ENCODE results near the gene CCR7. TPM values are rescaled to one million over a fixed set of nuclear protein-coding genes. Genes with fewer than 3 reads are reported as not detected.

The CCR7 gene
- total and polyA plus RNA-seq, 2 of the 13 experiments (the other 11 are each of a cell fraction or from before 2014, with no cell fraction given) = 0.04 to 0.53 TPM

GRCh38 chr17:40516581-40517285 lies 48.5 kb downstream of the CCR7 start (continued):
- TF ChIP-seq ZNF609 (CRISPR knock-in tag; IDR thresholded peaks at IDR 0.05; ENCODE audit: borderline replicate concordance) (peak; percentile 84; the same call in 1 of the 2 replicates), TAF15 (IDR thresholded peaks at IDR 0.05; ENCODE audit: low read depth, low read length, poor library complexity, severe bottlenecking) (no peak), ZFP36L2 (CRISPR knock-in tag; IDR thresholded peaks at IDR 0.05) (no peak), MED8 (CRISPR knock-in tag; IDR thresholded peaks at IDR 0.05; ENCODE audit: insufficient replicate concordance) (peak; percentile 38), IRF2 (CRISPR knock-in tag; IDR thresholded peaks at IDR 0.05) (0 out of 2 replicates have a peak, but pooled peaks have one; percentile 18), SAP130 (CRISPR knock-in tag; IDR thresholded peaks at IDR 0.05; ENCODE audit: low read depth) (peak; percentile 59), ZNF577 (CRISPR knock-in tag; IDR thresholded peaks at IDR 0.05; ENCODE audit: borderline replicate concordance, low read depth) (no peak), ATF3 (CRISPR knock-in tag; IDR thresholded peaks at IDR 0.05) (peak; percentile 7; the same call in 1 of the 2 replicates), ZSCAN9 (CRISPR knock-in tag; IDR thresholded peaks at IDR 0.05; ENCODE audit: borderline replicate concordance) (0 out of 2 replicates have a peak, but pooled peaks have one; percentile 21), PRDM4 (CRISPR knock-in tag; IDR thresholded peaks at IDR 0.05; ENCODE audit: borderline replicate concordance) (no peak), ATF4 (CRISPR knock-in tag; IDR thresholded peaks at IDR 0.05) (no peak), NR0B2 (CRISPR knock-in tag; IDR thresholded peaks at IDR 0.05) (no peak), HIC2 (CRISPR knock-in tag; IDR thresholded peaks at IDR 0.05; ENCODE audit: low read depth) (no peak), NKX3-1 (CRISPR knock-in tag; IDR thresholded peaks at IDR 0.05) (0 out of 2 replicates have a peak, but pooled peaks have one; percentile 19), RXRB (CRISPR knock-in tag; IDR thresholded peaks at IDR 0.05; ENCODE audit: borderline replicate concordance) (peak; percentile 57; the same call in 1 of the 2 replicates), TSC22D2 (CRISPR knock-in tag; IDR thresholded peaks at IDR 0.05; ENCODE audit: borderline replicate concordance) (no peak)
